Panc1 (cell line): ENCODE results near the gene HCFC1. TPM values are rescaled to one million over a fixed set of nuclear protein-coding genes. Genes with fewer than 3 reads are reported as not detected.

Experiments used
- ATAC-seq: fragments of 200-7000 bp; cut with Tn5 transposase; 2 replicates; pipeline ENCODE4 v1.9.1; 2020; ENCODE audit warnings: mild to moderate bottlenecking, moderate library complexity
- BruUV-seq: library from RNA; stranded (reverse); fragments of 400-500 nt; replicated peaks from 2 replicates; lab custom pipeline; 2021; lab: Mats Ljungman, UMichigan
- CTCF ChIA-PET: fragments of 300-600 bp; sonication (Branson Sonifier 250); formaldehyde crosslinking; loops from one replicate; lab custom pipeline; 2022; ENCODE audit warnings: antibody characterized with exemption; lab: Charles Lee
- POLR2A ChIA-PET: fragments of 300-600 bp; sonication (Branson Sonifier 250); formaldehyde crosslinking; loops from one replicate; lab custom pipeline; 2022; ENCODE audit warnings: antibody characterized with exemption; lab: Charles Lee
- DNase-seq: peaks from one replicate; pipeline ENCODE4 v3.0.0-alpha.2; 2010; ENCODE audit warnings: low read depth, low spot score
- H3K27ac ChIP-seq: 2 replicates; pipeline ENCODE4 v1.5.1; 2011; ENCODE audit warnings: mild to moderate bottlenecking, low read length, inconsistent platforms
- H3K27me3 ChIP-seq: fragments of 200-500 bp; sonication (Bioruptor generic); 2 replicates; pipeline ENCODE4 v1.6.0; 2014; ENCODE audit warnings: low read length, inconsistent platforms; ENCODE audit not compliant: control insufficient read depth, insufficient read depth
- H3K36me3 ChIP-seq: fragments of 200-500 bp; sonication (Bioruptor generic); 2 replicates; pipeline ENCODE4 v1.5.1; 2014; ENCODE audit warnings: inconsistent platforms, mild to moderate bottlenecking, low read length, moderate library complexity; ENCODE audit not compliant: control insufficient read depth, insufficient read depth
- H3K4me1 ChIP-seq: 2 replicates; pipeline ENCODE4 v1.5.1; 2011; ENCODE audit warnings: inconsistent platforms, mild to moderate bottlenecking, low read length, moderate library complexity; ENCODE audit not compliant: control insufficient read depth, insufficient read depth
- H3K4me3 ChIP-seq, 2 experiments: 2 replicates each; pipeline ENCODE4 v1.5.1; 2011 to 2012; ENCODE audit warnings: low read depth in 2 of 2, low read length in 2 of 2, mild to moderate bottlenecking in 2 of 2, inconsistent platforms in 1 of 2, moderate library complexity in 1 of 2
- H3K9me3 ChIP-seq: fragments of 200-500 bp; sonication (Bioruptor generic); 2 replicates; pipeline ENCODE4 v1.5.1; 2014; ENCODE audit warnings: low read depth, mild to moderate bottlenecking, inconsistent platforms, low read length, moderate library complexity; ENCODE audit not compliant: control insufficient read depth, insufficient read depth
- POLR2AphosphoS5 ChIP-seq: IDR thresholded peaks from 2 replicates; pipeline ENCODE4 v1.6.1; 2012; ENCODE audit warnings: mild to moderate bottlenecking, low read depth, low read length, moderate library complexity
- SIN3A ChIP-seq: IDR thresholded peaks from 2 replicates; pipeline ENCODE4 v1.6.1; 2012; ENCODE audit warnings: low read depth, mild to moderate bottlenecking, low read length, moderate library complexity, borderline replicate concordance; ENCODE audit not compliant: insufficient read depth
- TCF7L2 ChIP-seq: IDR thresholded peaks from 2 replicates; pipeline ENCODE4 v1.6.1; 2011; ENCODE audit warnings: mild to moderate bottlenecking, low read depth, low read length, inconsistent platforms
- in situ Hi-C: cut with HindIII; loops from 2 replicates; pipeline ENCODE4 v1.10.0; 2016; ENCODE audit warnings: low sequenced_read_pairs, low pct_unique_long_range_greater_than_20kb
- intact Hi-C: fragments of 100-400 bp; cut with micrococcal nuclease; formaldehyde crosslinking; loops from one replicate; pipeline ENCODE4 v1.10.0; 2022; ENCODE audit not compliant: unreplicated experiment
- total RNA-seq: library from RNA; stranded (reverse); gene quantifications from one replicate; pipeline ENCODE4 v1.2.1, GENCODE V29; 2021; ENCODE audit not compliant: unreplicated experiment
- TF ChIP-seq, protein P1 (sequence below), 2 experiments: IDR thresholded peaks; 2 replicates each; pipeline ENCODE4 v1.6.1; 2011 to 2012; ENCODE audit warnings: low read depth in 2 of 2, control low read depth in 1 of 2, low read length in 1 of 2, mild to moderate bottlenecking in 1 of 2, moderate library complexity in 1 of 2; ENCODE audit not compliant: insufficient read depth in 1 of 2
- TF ChIP-seq, protein P2 (sequence below): fragments of 450-650 bp; IDR thresholded peaks from 2 replicates; pipeline ENCODE4 v1.5.1; 2017; ENCODE audit warnings: mild to moderate bottlenecking

HCFC1 gene
- total RNA-seq, 1 experiment from 2014 or later = 113 TPM

DNA sequence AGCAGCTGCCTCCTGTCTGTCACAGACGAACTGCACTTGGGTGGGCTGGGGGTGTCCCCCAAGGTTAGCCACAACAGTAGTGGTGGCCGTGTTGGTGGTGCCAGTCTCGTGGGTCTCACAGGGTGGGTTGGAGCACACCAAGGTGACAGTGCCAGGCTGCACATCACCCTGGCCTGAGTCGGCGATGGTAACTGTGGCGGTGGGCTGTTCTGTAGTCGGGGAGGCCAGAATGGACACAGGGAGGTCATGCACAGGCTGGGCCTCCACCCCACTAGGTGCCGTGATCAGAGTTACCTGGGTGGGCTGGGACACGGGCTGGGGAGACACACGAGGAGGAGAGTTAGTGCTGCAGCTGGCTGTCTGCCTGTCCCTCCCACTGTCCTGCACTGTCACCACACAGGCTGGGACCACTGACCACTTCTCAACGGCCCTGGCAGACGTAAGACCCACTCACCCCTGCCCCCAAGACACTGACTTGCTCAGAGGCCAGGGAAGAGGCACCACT is 16.3 kb downstream of the HCFC1 start:
- ChIA-PET CTCF (no interaction called here), POLR2A (no interaction called here)
- Histone ChIP-seq H3K27ac (no peak overlapping the region), H3K4me3 (no peak overlapping the region), H3K27me3 (no peaks in the 10 kb centered on the region), H3K4me1 (no peaks in the 10 kb centered on the region), H3K9me3 (no peaks in the 10 kb centered on the region), H3K36me3 (peaks cover 2% of the 10 kb centered on the region)
- ATAC-seq (peak; percentile 4), DNase-seq (no peak)
- in situ Hi-C loops = no loop called here
- TF ChIP-seq, protein P1, sequence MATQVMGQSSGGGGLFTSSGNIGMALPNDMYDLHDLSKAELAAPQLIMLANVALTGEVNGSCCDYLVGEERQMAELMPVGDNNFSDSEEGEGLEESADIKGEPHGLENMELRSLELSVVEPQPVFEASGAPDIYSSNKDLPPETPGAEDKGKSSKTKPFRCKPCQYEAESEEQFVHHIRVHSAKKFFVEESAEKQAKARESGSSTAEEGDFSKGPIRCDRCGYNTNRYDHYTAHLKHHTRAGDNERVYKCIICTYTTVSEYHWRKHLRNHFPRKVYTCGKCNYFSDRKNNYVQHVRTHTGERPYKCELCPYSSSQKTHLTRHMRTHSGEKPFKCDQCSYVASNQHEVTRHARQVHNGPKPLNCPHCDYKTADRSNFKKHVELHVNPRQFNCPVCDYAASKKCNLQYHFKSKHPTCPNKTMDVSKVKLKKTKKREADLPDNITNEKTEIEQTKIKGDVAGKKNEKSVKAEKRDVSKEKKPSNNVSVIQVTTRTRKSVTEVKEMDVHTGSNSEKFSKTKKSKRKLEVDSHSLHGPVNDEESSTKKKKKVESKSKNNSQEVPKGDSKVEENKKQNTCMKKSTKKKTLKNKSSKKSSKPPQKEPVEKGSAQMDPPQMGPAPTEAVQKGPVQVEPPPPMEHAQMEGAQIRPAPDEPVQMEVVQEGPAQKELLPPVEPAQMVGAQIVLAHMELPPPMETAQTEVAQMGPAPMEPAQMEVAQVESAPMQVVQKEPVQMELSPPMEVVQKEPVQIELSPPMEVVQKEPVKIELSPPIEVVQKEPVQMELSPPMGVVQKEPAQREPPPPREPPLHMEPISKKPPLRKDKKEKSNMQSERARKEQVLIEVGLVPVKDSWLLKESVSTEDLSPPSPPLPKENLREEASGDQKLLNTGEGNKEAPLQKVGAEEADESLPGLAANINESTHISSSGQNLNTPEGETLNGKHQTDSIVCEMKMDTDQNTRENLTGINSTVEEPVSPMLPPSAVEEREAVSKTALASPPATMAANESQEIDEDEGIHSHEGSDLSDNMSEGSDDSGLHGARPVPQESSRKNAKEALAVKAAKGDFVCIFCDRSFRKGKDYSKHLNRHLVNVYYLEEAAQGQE (IDR thresholded peaks at IDR 0.05; ENCODE audit: insufficient read depth in 1 of 2, low read depth in 2 of 2, low read length in 1 of 2) = no peak
- no peak for TF ChIP-seq POLR2AphosphoS5
- no peak for TF ChIP-seq TCF7L2
- BruUV-seq = no TSS peak
- intact Hi-C loops = no loop called here

DNA sequence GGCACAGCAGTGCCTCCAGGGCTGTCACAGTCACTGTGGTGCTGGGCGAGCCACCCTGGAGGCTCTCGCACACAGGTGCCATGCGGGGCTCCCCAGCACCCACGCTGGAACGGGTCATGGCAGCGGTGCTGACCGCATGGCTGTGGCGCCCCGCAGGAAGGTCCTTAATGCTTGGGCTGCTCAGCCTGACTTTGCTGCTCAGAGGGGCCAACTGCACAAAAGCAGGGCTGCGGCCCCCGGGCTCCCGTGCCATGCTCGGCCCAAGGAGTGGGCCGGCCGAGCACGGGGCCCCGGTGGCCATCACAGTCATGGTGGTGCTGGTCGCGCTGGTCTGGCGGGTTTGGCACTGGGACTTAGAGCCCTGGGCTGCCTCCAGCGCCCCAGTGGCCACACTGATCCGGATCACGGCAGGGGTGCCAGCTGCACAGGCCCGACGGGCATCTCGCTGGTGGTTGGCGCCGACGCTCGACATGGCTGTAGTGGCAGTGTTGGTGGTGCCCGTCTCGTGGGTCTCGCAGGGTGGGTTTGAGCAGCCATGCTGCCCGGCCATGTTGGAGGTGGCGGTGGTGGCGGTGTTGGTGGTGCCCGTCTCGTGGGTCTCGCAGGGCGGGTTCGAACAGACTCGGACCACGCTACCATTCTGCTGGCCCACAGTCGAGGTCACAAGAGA is 16.9 kb downstream of the HCFC1 start:
- Histone ChIP-seq H3K36me3 (peaks cover 2% of the 10 kb centered on the region), H3K27ac (no peak overlapping the region), H3K9me3 (no peaks in the 10 kb centered on the region), H3K4me1 (no peaks in the 10 kb centered on the region), H3K4me3 (no peak overlapping the region), H3K27me3 (no peaks in the 10 kb centered on the region)
- ChIA-PET CTCF (no interaction called here), POLR2A (no interaction called here)
- TF ChIP-seq TCF7L2 (no peak), SIN3A (no peak), POLR2AphosphoS5 (no peak)
- TF ChIP-seq, protein P2, sequence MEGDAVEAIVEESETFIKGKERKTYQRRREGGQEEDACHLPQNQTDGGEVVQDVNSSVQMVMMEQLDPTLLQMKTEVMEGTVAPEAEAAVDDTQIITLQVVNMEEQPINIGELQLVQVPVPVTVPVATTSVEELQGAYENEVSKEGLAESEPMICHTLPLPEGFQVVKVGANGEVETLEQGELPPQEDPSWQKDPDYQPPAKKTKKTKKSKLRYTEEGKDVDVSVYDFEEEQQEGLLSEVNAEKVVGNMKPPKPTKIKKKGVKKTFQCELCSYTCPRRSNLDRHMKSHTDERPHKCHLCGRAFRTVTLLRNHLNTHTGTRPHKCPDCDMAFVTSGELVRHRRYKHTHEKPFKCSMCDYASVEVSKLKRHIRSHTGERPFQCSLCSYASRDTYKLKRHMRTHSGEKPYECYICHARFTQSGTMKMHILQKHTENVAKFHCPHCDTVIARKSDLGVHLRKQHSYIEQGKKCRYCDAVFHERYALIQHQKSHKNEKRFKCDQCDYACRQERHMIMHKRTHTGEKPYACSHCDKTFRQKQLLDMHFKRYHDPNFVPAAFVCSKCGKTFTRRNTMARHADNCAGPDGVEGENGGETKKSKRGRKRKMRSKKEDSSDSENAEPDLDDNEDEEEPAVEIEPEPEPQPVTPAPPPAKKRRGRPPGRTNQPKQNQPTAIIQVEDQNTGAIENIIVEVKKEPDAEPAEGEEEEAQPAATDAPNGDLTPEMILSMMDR = no peak
- TF ChIP-seq, protein P1 (IDR thresholded peaks at IDR 0.05; ENCODE audit: insufficient read depth in 1 of 2, low read depth in 2 of 2, low read length in 1 of 2) = no peak
- ATAC-seq (no peak), DNase-seq (no peak)
- intact Hi-C loops = no loop called here
- TSS peak; percentile 39 for BruUV-seq
- in situ Hi-C loops = no loop called here
